HCT116 (cell line): ENCODE data around the gene FSD1L. TPM values are rescaled to one million over a fixed set of nuclear protein-coding genes. Genes with fewer than 3 reads are reported as not detected.

ENCODE experiments used
- ATAC-seq: fragments of 200-7000 bp; cut with Tn5 transposase; 2 replicates; pipeline ENCODE4 v1.9.1; 2020; ENCODE audit warnings: mild to moderate bottlenecking, moderate library complexity
- BruUV-seq: library from RNA; stranded (reverse); fragments of 400-500 nt; replicated peaks from 2 replicates; lab custom pipeline; 2021; lab: Mats Ljungman, UMichigan
- CTCF ChIA-PET: fragments of 300-600 bp; sonication (Branson Sonifier 250); formaldehyde crosslinking; loops from one replicate; lab custom pipeline; 2021; ENCODE audit warnings: antibody characterized with exemption; lab: Charles Lee
- POLR2A ChIA-PET: fragments of 300-600, 350-600 bp; sonication (Branson Sonifier 250); formaldehyde crosslinking; loops from one replicate; lab custom pipeline; 2021; ENCODE audit warnings: antibody characterized with exemption; lab: Charles Lee
- RAD21 ChIA-PET, 2 experiments: fragments of 300-600 bp; sonication (Branson Sonifier 250); formaldehyde crosslinking; loops; one replicate each; lab custom pipeline; 2023; ENCODE audit warnings: low total read pairs in 2 of 2; ENCODE audit not compliant: uncharacterized antibody in 2 of 2, unreplicated experiment in 2 of 2, low non-redundant PET in 1 of 2; lab: Charles Lee
- DNase-seq: peaks from one replicate; pipeline ENCODE4 v3.0.0-alpha.2; 2010; ENCODE audit warnings: low read depth, low spot score
- H2AFZ ChIP-seq: fragments of 200-600 bp; shearing (Covaris generic), sonication (generic); 2 replicates; pipeline ENCODE4 v1.6.1; 2017; ENCODE audit warnings: low read depth, mixed run types, mixed read lengths, antibody characterized with exemption, low read length; ENCODE audit not compliant: poor library complexity, severe bottlenecking
- H3K27ac ChIP-seq: 2 replicates; pipeline ENCODE4 v1.5.1; 2012; ENCODE audit warnings: low read depth, low read length
- H3K27me3 ChIP-seq: fragments of 200-600 bp; sonication (generic); 2 replicates; pipeline ENCODE4 v1.6.1; 2016; ENCODE audit warnings: mixed run types, low read length, mixed read lengths; ENCODE audit not compliant: insufficient read depth
- H3K36me3 ChIP-seq, 2 experiments: fragments of 200-500 bp in 1 of 2; fragments of 200-600 bp in 1 of 2; sonication (Bioruptor generic) in 1 of 2; sonication (generic) in 1 of 2; 2 replicates each; pipeline versions ENCODE4 v1.5.1 to v1.6.1; 2014 to 2016; ENCODE audit warnings: low read length in 2 of 2, inconsistent platforms in 1 of 2, mixed read lengths in 1 of 2, mixed run types in 1 of 2; ENCODE audit not compliant: insufficient read depth in 2 of 2, control insufficient read depth in 1 of 2
- H3K4me1 ChIP-seq, 2 experiments: fragments of 200-600 bp in 1 of 2; sonication (generic) in 1 of 2; 2 replicates each; pipeline versions ENCODE4 v1.5.1 to v1.6.1; 2012 to 2017; ENCODE audit warnings: low read length in 2 of 2, inconsistent platforms in 1 of 2, mild to moderate bottlenecking in 1 of 2, mixed read lengths in 1 of 2, mixed run types in 1 of 2, moderate library complexity in 1 of 2; ENCODE audit not compliant: insufficient read depth in 2 of 2, control insufficient read depth in 1 of 2
- H3K4me2 ChIP-seq: fragments of 200-600 bp; sonication (generic); 2 replicates; pipeline ENCODE4 v1.6.1; 2017; ENCODE audit warnings: mixed run types, low read length, mixed read lengths
- H3K4me3 ChIP-seq, 2 experiments: fragments of 200-600 bp in 1 of 2; sonication (generic) in 1 of 2; replicated peaks in 1 of 2; 2 replicates each; pipeline ENCODE4 v1.5.1; 2011 to 2016; ENCODE audit warnings: low read length in 2 of 2, control low read depth in 1 of 2, low read depth in 1 of 2, mild to moderate bottlenecking in 1 of 2, mixed read lengths in 1 of 2, mixed run types in 1 of 2
- H3K79me2 ChIP-seq: fragments of 200-600 bp; sonication (generic); 2 replicates; pipeline ENCODE4 v1.6.1; 2017; ENCODE audit warnings: mild to moderate bottlenecking, mixed run types, low read length, moderate library complexity, mixed read lengths; ENCODE audit not compliant: insufficient read depth
- H3K9ac ChIP-seq: fragments of 200-600 bp; sonication (generic); 2 replicates; pipeline ENCODE4 v1.6.1; 2016; ENCODE audit warnings: low read length, mixed read lengths
- H3K9me2 ChIP-seq: fragments of 200-600 bp; sonication (generic), shearing (Covaris generic); 2 replicates; pipeline ENCODE4 v1.6.1; 2017; ENCODE audit warnings: mixed run types, mild to moderate bottlenecking, moderate library complexity; ENCODE audit not compliant: insufficient read depth
- H3K9me3 ChIP-seq, 2 experiments: fragments of 200-500 bp in 1 of 2; fragments of 200-600 bp in 1 of 2; sonication (Bioruptor generic) in 1 of 2; sonication (generic) in 1 of 2; 2 replicates each; pipeline ENCODE4 v1.6.1; 2014 to 2017; ENCODE audit warnings: low read length in 2 of 2, mixed read lengths in 2 of 2, inconsistent platforms in 1 of 2, low read depth in 1 of 2, mild to moderate bottlenecking in 1 of 2, mixed run types in 1 of 2, moderate library complexity in 1 of 2; ENCODE audit not compliant: control insufficient read depth in 1 of 2, insufficient read depth in 1 of 2
- H4K20me1 ChIP-seq: fragments of 200-600 bp; sonication (generic), shearing (Covaris generic); 2 replicates; pipeline ENCODE4 v1.6.1; 2017; ENCODE audit warnings: mixed run types, mild to moderate bottlenecking, moderate library complexity; ENCODE audit not compliant: insufficient read depth
- CEBPB ChIP-seq: IDR thresholded peaks from 2 replicates; pipeline ENCODE4 v1.6.1; 2012; ENCODE audit warnings: low read depth
- ELF1 ChIP-seq: IDR thresholded peaks from 2 replicates; pipeline ENCODE4 v1.6.1; 2012; ENCODE audit warnings: low read depth, borderline replicate concordance
- EZH2 ChIP-seq: fragments of 200-600 bp; sonication (generic); IDR thresholded peaks from 2 replicates; pipeline ENCODE4 v1.6.1; 2017; ENCODE audit warnings: antibody characterized with exemption, mixed run types
- EZH2phosphoT487 ChIP-seq: fragments of 200-600 bp; IDR thresholded peaks from 2 replicates; pipeline ENCODE4 v1.6.1; 2018; ENCODE audit warnings: antibody characterized with exemption, borderline replicate concordance
- FOSL1 ChIP-seq: IDR thresholded peaks from 2 replicates; pipeline ENCODE4 v1.6.1; 2012; ENCODE audit warnings: low read depth
- JUND ChIP-seq: IDR thresholded peaks from 2 replicates; pipeline ENCODE4 v1.6.1; 2012
- POLR2A ChIP-seq: IDR thresholded peaks from 2 replicates; pipeline ENCODE4 v1.7.0; 2011; ENCODE audit warnings: borderline replicate concordance; ENCODE audit not compliant: insufficient read depth, insufficient read length; ENCODE audit errors: extremely low read depth
- POLR2AphosphoS5 ChIP-seq: IDR thresholded peaks from 2 replicates; pipeline ENCODE4 v1.6.1; 2011; ENCODE audit warnings: mild to moderate bottlenecking, low read depth, low read length, moderate library complexity
- SP1 ChIP-seq: IDR thresholded peaks from 2 replicates; pipeline ENCODE4 v1.6.1; 2012; ENCODE audit warnings: low read depth
- SRF ChIP-seq: IDR thresholded peaks from 2 replicates; pipeline ENCODE4 v1.6.1; 2012; ENCODE audit warnings: low read depth
- TCF7L2 ChIP-seq: IDR thresholded peaks from 2 replicates; pipeline ENCODE4 v1.7.0; 2011; ENCODE audit warnings: borderline replicate concordance, inconsistent platforms; ENCODE audit not compliant: insufficient read depth, insufficient read length; ENCODE audit errors: extremely low read depth
- YY1 ChIP-seq: IDR thresholded peaks from 2 replicates; pipeline ENCODE4 v1.6.1; 2011; ENCODE audit warnings: low read length, low read depth, moderate library complexity, mild to moderate bottlenecking; ENCODE audit not compliant: insufficient replicate concordance; ENCODE audit errors: extremely low read depth
- ZFX ChIP-seq: fragments of 450-650 bp; IDR thresholded peaks from 2 replicates; pipeline ENCODE4 v1.6.1; 2017
- ZNF274 ChIP-seq: fragments of 200-500 bp; sonication (Bioruptor generic); IDR thresholded peaks from 2 replicates; pipeline ENCODE4 v1.6.1; 2014; ENCODE audit warnings: mild to moderate bottlenecking, low read depth, low read length, inconsistent platforms
- intact Hi-C: fragments of 100-400 bp; cut with micrococcal nuclease; formaldehyde crosslinking; loops from 2 replicates; pipeline ENCODE4 v1.10.0; 2022
- total RNA-seq: library from RNA; stranded (reverse); gene quantifications from one replicate; pipeline ENCODE4 v1.2.1, GENCODE V29; 2021; ENCODE audit not compliant: unreplicated experiment
- TF ChIP-seq, protein P1 (sequence below): IDR thresholded peaks from 2 replicates; pipeline ENCODE4 v1.6.1; 2012
- TF ChIP-seq, protein P2 (sequence below): IDR thresholded peaks from 2 replicates; pipeline ENCODE4 v1.6.1; 2012
- TF ChIP-seq, protein P3 (sequence below): IDR thresholded peaks from 2 replicates; pipeline ENCODE4 v1.6.1; 2012; ENCODE audit warnings: low read depth
- TF ChIP-seq, protein P4 (sequence below): IDR thresholded peaks from 2 replicates; pipeline ENCODE4 v1.6.1; 2011; ENCODE audit warnings: mild to moderate bottlenecking, low read length, moderate library complexity; ENCODE audit not compliant: insufficient replicate concordance; ENCODE audit errors: extremely low read depth

Gene FSD1L
- total RNA-seq, 1 experiment from 2014 or later, result 5.5 TPM

DNA sequence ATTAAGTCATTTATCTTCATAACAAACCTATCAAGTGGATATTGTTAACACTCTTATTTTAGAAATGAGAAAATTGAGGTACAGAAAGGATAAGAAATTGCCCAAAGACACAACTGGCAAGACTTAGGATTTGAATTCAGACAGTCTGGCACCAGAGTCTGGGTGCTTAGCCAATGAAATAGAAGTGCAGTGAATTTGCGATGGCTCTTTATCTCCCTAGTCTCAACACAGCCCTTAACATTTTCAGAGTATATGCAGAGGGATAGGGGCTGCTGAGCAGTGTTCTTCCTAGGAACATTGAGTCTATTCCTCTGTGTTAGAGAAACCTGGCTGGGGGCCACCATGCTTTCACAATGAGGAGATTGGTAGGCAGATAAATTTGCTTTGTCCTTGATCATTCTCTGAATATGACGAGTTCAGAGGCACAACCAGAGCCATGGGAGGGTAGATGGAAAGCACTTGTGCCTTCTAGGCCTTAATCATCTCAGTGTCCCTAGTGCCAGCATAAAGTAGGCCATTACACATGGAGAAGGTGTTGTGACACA, 6.1 kb upstream of the FSD1L start:
- CTCF ChIA-PET, result no interaction called here
- Histone ChIP-seq H3K27me3 (no peaks in the 10 kb centered on the region), H3K27ac (no peak overlapping the region), H4K20me1 (no peaks in the 10 kb centered on the region), H3K79me2 (no peaks in the 10 kb centered on the region)
- no peak for DNase-seq
- intact Hi-C loops, result no loop called here
- no peak for ATAC-seq
- TF ChIP-seq POLR2A (no peak), SRF (no peak), EZH2phosphoT487 (no peak), TCF7L2 (no peak), ZFX (no peak), CEBPB (no peak), YY1 (no peak), EZH2 (no peak), JUND (no peak), ZNF274 (no peak), ELF1 (no peak), SP1 (no peak), POLR2AphosphoS5 (no peak), FOSL1 (no peak)
- TF ChIP-seq, protein P1, sequence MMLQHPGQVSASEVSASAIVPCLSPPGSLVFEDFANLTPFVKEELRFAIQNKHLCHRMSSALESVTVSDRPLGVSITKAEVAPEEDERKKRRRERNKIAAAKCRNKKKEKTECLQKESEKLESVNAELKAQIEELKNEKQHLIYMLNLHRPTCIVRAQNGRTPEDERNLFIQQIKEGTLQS, result no peak
- TF ChIP-seq, protein P2, sequence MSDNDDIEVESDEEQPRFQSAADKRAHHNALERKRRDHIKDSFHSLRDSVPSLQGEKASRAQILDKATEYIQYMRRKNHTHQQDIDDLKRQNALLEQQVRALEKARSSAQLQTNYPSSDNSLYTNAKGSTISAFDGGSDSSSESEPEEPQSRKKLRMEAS, result no peak
- TF ChIP-seq, protein P3, sequence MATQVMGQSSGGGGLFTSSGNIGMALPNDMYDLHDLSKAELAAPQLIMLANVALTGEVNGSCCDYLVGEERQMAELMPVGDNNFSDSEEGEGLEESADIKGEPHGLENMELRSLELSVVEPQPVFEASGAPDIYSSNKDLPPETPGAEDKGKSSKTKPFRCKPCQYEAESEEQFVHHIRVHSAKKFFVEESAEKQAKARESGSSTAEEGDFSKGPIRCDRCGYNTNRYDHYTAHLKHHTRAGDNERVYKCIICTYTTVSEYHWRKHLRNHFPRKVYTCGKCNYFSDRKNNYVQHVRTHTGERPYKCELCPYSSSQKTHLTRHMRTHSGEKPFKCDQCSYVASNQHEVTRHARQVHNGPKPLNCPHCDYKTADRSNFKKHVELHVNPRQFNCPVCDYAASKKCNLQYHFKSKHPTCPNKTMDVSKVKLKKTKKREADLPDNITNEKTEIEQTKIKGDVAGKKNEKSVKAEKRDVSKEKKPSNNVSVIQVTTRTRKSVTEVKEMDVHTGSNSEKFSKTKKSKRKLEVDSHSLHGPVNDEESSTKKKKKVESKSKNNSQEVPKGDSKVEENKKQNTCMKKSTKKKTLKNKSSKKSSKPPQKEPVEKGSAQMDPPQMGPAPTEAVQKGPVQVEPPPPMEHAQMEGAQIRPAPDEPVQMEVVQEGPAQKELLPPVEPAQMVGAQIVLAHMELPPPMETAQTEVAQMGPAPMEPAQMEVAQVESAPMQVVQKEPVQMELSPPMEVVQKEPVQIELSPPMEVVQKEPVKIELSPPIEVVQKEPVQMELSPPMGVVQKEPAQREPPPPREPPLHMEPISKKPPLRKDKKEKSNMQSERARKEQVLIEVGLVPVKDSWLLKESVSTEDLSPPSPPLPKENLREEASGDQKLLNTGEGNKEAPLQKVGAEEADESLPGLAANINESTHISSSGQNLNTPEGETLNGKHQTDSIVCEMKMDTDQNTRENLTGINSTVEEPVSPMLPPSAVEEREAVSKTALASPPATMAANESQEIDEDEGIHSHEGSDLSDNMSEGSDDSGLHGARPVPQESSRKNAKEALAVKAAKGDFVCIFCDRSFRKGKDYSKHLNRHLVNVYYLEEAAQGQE, result no peak
- TF ChIP-seq, protein P4, sequence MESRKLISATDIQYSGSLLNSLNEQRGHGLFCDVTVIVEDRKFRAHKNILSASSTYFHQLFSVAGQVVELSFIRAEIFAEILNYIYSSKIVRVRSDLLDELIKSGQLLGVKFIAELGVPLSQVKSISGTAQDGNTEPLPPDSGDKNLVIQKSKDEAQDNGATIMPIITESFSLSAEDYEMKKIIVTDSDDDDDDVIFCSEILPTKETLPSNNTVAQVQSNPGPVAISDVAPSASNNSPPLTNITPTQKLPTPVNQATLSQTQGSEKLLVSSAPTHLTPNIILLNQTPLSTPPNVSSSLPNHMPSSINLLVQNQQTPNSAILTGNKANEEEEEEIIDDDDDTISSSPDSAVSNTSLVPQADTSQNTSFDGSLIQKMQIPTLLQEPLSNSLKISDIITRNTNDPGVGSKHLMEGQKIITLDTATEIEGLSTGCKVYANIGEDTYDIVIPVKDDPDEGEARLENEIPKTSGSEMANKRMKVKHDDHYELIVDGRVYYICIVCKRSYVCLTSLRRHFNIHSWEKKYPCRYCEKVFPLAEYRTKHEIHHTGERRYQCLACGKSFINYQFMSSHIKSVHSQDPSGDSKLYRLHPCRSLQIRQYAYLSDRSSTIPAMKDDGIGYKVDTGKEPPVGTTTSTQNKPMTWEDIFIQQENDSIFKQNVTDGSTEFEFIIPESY, result no peak
- TF ChIP-seq, all 23 proteins: peak for 0
- Histone ChIP-seq H3K9ac (no peak overlapping the region), H3K4me3 (no peak overlapping the region), H2AFZ (no peak overlapping the region), H3K4me2 (no peak overlapping the region), H3K4me1 (no peaks in the 10 kb centered on the region), H3K9me2 (no peaks in the 10 kb centered on the region), H3K9me3 (no peaks in the 10 kb centered on the region), H3K36me3 (no peaks in the 10 kb centered on the region)
- no TSS peak for BruUV-seq
- POLR2A ChIA-PET, result no interaction called here
- RAD21 ChIA-PET, result no interaction called here
